Liver (tissue), 9 donors: Measurements from ENCODE around the gene SOX11. TPM values are rescaled to one million over a fixed set of nuclear protein-coding genes. Genes with fewer than 3 reads are reported as not detected.

ENCODE experiments used
- DNase-seq: peaks from one replicate; pipeline ENCODE4 v3.0.0-alpha.2; 2017; ENCODE audit warnings: low spot score
- H3K27ac ChIP-seq, 2 donors: one replicate each; pipeline ENCODE4 v1.7.0; 2013; ENCODE audit warnings: inconsistent platforms in 2 of 2, low read length in 2 of 2, control low read depth in 1 of 2, low read depth in 1 of 2, mild to moderate bottlenecking in 1 of 2
- H3K27me3 ChIP-seq, 4 donors: one replicate each; pipeline versions ENCODE4 v1.6.1 to v1.7.0; 2013; ENCODE audit warnings: low read length in 3 of 4, inconsistent platforms in 1 of 4, mild to moderate bottlenecking in 1 of 4, moderate library complexity in 1 of 4; ENCODE audit not compliant: control insufficient read depth in 4 of 4, insufficient read depth in 4 of 4
- H3K36me3 ChIP-seq, 4 donors: one replicate each; pipeline versions ENCODE4 v1.6.1 to v1.7.0; 2013; ENCODE audit warnings: low read length in 3 of 4, mild to moderate bottlenecking in 3 of 4, low read depth in 1 of 4, moderate library complexity in 1 of 4; ENCODE audit not compliant: control insufficient read depth in 4 of 4, insufficient read depth in 3 of 4
- H3K4me1 ChIP-seq, 4 donors: one replicate each; pipeline versions ENCODE4 v1.6.1 to v1.7.0; 2013; ENCODE audit warnings: low read length in 3 of 4, mild to moderate bottlenecking in 3 of 4, moderate library complexity in 1 of 4; ENCODE audit not compliant: control insufficient read depth in 4 of 4, insufficient read depth in 4 of 4
- H3K4me3 ChIP-seq, 3 donors: one replicate each; pipeline versions ENCODE4 v1.6.1 to v1.7.0; 2013; ENCODE audit warnings: low read length in 3 of 3, control low read depth in 1 of 3, low read depth in 1 of 3, mild to moderate bottlenecking in 1 of 3
- H3K9ac ChIP-seq, 2 donors: one replicate each; pipeline ENCODE4 v1.7.0; 2013; ENCODE audit warnings: low read length in 2 of 2, mild to moderate bottlenecking in 2 of 2, moderate library complexity in 2 of 2, control low read depth in 1 of 2, low read depth in 1 of 2
- H3K9me3 ChIP-seq, 4 donors: one replicate each; pipeline versions ENCODE4 v1.6.1 to v1.7.0; 2013; ENCODE audit warnings: low read length in 3 of 4; ENCODE audit not compliant: control insufficient read depth in 4 of 4
- EGR1 ChIP-seq, 2 donors: IDR thresholded peaks; 2 replicates each; pipeline ENCODE4 v1.6.1; 2016 to 2018; ENCODE audit warnings: antibody characterized with exemption in 2 of 2, low read depth in 2 of 2
- FOXA1 ChIP-seq: IDR thresholded peaks from 2 replicates; pipeline ENCODE4 v1.6.1; 2016; ENCODE audit warnings: antibody characterized with exemption
- FOXA2 ChIP-seq: IDR thresholded peaks from 2 replicates; pipeline ENCODE4 v1.6.1; 2016; ENCODE audit warnings: antibody characterized with exemption
- GABPA ChIP-seq, 2 donors: IDR thresholded peaks in 1 of 2; conservative IDR thresholded peaks in 1 of 2; 2 replicates each; pipeline ENCODE4 v1.6.1; 2016; ENCODE audit warnings: antibody characterized with exemption in 2 of 2, mild to moderate bottlenecking in 1 of 2, moderate library complexity in 1 of 2
- HNF4A ChIP-seq, 2 donors: conservative IDR thresholded peaks; 2 replicates each; pipeline ENCODE4 v1.6.1; 2016; ENCODE audit warnings: antibody characterized with exemption in 2 of 2, mild to moderate bottlenecking in 2 of 2
- HNF4G ChIP-seq: IDR thresholded peaks from 2 replicates; pipeline ENCODE4 v1.6.1; 2016; ENCODE audit warnings: antibody characterized with exemption
- JUND ChIP-seq, 2 donors: IDR thresholded peaks; 2 replicates each; pipeline ENCODE4 v1.6.1; 2016; ENCODE audit warnings: antibody characterized with exemption in 2 of 2
- NR2F2 ChIP-seq: IDR thresholded peaks from 2 replicates; pipeline ENCODE4 v1.6.1; 2016; ENCODE audit warnings: antibody characterized with exemption
- RAD21 ChIP-seq, 2 donors: IDR thresholded peaks; 2 replicates each; pipeline ENCODE4 v1.6.1; 2016; ENCODE audit warnings: antibody characterized with exemption in 2 of 2, mild to moderate bottlenecking in 2 of 2
- RXRA ChIP-seq, 2 donors: IDR thresholded peaks; 2 replicates each; pipeline ENCODE4 v1.6.1; 2017 to 2018; ENCODE audit warnings: antibody characterized with exemption in 2 of 2, mild to moderate bottlenecking in 1 of 2
- TAF1 ChIP-seq: conservative IDR thresholded peaks from 2 replicates; pipeline ENCODE4 v1.6.1; 2016; ENCODE audit warnings: antibody characterized with exemption, mild to moderate bottlenecking
- YY1 ChIP-seq: IDR thresholded peaks from 2 replicates; pipeline ENCODE4 v1.6.1; 2016; ENCODE audit warnings: antibody characterized with exemption, mild to moderate bottlenecking
- WGBS: extraction: QIAGEN DNeasy Blood & Tissue Kit; methylation state at CpG from one replicate; pipeline ENCODE4 v1.1.7; 2013; 5-methylcytosine and 5-hydroxymethylcytosine counted together
- polyA plus RNA-seq, 2 donors: library from polyadenylated mRNA; stranded (reverse) in 1 of 2; unstranded in 1 of 2; fragments of 200-250 nt in 1 of 2; fragments of >200 nt in 1 of 2; fragmentation: Nextera tagmentation in 1 of 2; extraction: Ambion mirVana in 1 of 2; gene quantifications; one replicate each; pipeline versions ENCODE4 v1.2.1 to v1.2.3, GENCODE V29; 2013 to 2015
- total RNA-seq, 2 donors: library from RNA; depleted of rRNA; stranded (reverse); fragments of >200 nt; gene quantifications; one replicate each; pipeline ENCODE4 v1.2.3, GENCODE V29; 2014
- TF ChIP-seq, protein P1 (sequence below): fragments of 150-350 bp; IDR thresholded peaks from 2 replicates; pipeline ENCODE4 v1.5.1; 2017; ENCODE audit warnings: improper control_type of control experiment, low read depth, low read length; ENCODE audit not compliant: missing input control
- TF ChIP-seq, protein P2 (sequence below): IDR thresholded peaks from 2 replicates; pipeline ENCODE4 v1.6.1; 2016; ENCODE audit warnings: antibody characterized with exemption, mild to moderate bottlenecking
- TF ChIP-seq, protein P3 (sequence below): IDR thresholded peaks from 2 replicates; pipeline ENCODE4 v1.6.1; 2016; ENCODE audit warnings: antibody characterized with exemption
- TF ChIP-seq, protein P4 (sequence below): IDR thresholded peaks from 2 replicates; pipeline ENCODE4 v1.6.1; 2016; ENCODE audit warnings: antibody characterized with exemption
- TF ChIP-seq, protein P5 (sequence below): IDR thresholded peaks from 2 replicates; pipeline ENCODE4 v1.6.1; 2016; ENCODE audit warnings: antibody characterized with exemption
- donor health status: healthy.
- donor health status: healthy.
- donor health status: healthy.
- donor health status: healthy.
- donor health status: healthy.

The SOX11 gene
- total and polyA plus RNA-seq, 4 donors: 0.09 TPM; not detected in 3

DNA sequence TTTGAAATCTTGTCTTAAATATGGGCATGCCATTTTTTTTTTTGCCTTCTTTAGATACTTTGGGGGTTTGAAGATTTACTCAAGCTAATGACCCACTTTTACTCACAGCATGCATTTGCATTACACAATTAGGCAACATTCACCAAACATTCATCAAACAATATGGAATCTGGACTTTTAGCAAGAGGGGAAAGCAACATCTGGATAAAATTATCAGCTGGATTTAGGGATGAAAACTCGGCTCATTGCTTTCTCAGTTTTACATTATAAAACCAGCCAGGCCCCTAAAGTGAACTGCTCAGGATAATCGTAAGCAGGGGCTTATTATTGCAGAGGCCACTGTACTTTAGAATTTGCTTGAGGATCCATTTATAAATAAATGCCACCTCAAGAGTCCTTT, 44.7 kb downstream of the SOX11 start:
- H3K4me3 ChIP-seq: no peak overlapping the region
- H3K36me3 ChIP-seq: no peaks in the 10 kb centered on the region
- no peaks in the 10 kb centered on the region for H3K4me1 ChIP-seq
- DNase-seq: no peak
- H3K9me3 ChIP-seq: peaks cover 0 to 2% (median 0%) of the 10 kb centered on the region in 4 donors
- TF ChIP-seq JUND (IDR thresholded peaks at IDR 0.05): no peak
- TF ChIP-seq TAF1: no peak
- TF ChIP-seq, protein P1, sequence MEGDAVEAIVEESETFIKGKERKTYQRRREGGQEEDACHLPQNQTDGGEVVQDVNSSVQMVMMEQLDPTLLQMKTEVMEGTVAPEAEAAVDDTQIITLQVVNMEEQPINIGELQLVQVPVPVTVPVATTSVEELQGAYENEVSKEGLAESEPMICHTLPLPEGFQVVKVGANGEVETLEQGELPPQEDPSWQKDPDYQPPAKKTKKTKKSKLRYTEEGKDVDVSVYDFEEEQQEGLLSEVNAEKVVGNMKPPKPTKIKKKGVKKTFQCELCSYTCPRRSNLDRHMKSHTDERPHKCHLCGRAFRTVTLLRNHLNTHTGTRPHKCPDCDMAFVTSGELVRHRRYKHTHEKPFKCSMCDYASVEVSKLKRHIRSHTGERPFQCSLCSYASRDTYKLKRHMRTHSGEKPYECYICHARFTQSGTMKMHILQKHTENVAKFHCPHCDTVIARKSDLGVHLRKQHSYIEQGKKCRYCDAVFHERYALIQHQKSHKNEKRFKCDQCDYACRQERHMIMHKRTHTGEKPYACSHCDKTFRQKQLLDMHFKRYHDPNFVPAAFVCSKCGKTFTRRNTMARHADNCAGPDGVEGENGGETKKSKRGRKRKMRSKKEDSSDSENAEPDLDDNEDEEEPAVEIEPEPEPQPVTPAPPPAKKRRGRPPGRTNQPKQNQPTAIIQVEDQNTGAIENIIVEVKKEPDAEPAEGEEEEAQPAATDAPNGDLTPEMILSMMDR: no peak
- no peak for TF ChIP-seq RAD21 (IDR thresholded peaks at IDR 0.05)
- TF ChIP-seq FOXA1: no peak
- TF ChIP-seq, protein P2, sequence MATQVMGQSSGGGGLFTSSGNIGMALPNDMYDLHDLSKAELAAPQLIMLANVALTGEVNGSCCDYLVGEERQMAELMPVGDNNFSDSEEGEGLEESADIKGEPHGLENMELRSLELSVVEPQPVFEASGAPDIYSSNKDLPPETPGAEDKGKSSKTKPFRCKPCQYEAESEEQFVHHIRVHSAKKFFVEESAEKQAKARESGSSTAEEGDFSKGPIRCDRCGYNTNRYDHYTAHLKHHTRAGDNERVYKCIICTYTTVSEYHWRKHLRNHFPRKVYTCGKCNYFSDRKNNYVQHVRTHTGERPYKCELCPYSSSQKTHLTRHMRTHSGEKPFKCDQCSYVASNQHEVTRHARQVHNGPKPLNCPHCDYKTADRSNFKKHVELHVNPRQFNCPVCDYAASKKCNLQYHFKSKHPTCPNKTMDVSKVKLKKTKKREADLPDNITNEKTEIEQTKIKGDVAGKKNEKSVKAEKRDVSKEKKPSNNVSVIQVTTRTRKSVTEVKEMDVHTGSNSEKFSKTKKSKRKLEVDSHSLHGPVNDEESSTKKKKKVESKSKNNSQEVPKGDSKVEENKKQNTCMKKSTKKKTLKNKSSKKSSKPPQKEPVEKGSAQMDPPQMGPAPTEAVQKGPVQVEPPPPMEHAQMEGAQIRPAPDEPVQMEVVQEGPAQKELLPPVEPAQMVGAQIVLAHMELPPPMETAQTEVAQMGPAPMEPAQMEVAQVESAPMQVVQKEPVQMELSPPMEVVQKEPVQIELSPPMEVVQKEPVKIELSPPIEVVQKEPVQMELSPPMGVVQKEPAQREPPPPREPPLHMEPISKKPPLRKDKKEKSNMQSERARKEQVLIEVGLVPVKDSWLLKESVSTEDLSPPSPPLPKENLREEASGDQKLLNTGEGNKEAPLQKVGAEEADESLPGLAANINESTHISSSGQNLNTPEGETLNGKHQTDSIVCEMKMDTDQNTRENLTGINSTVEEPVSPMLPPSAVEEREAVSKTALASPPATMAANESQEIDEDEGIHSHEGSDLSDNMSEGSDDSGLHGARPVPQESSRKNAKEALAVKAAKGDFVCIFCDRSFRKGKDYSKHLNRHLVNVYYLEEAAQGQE: no peak
- TF ChIP-seq, protein P3, sequence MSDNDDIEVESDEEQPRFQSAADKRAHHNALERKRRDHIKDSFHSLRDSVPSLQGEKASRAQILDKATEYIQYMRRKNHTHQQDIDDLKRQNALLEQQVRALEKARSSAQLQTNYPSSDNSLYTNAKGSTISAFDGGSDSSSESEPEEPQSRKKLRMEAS: no peak
- TF ChIP-seq RXRA (IDR thresholded peaks at IDR 0.05): no peak
- no peak for TF ChIP-seq FOXA2
- no peak for TF ChIP-seq HNF4A (conservative IDR thresholded peaks at IDR 0.05)
- no peak for TF ChIP-seq GABPA (IDR thresholded peaks at IDR 0.05 in 1 of 2, conservative IDR thresholded peaks at IDR 0.05 in 1 of 2)
- TF ChIP-seq, protein P4, sequence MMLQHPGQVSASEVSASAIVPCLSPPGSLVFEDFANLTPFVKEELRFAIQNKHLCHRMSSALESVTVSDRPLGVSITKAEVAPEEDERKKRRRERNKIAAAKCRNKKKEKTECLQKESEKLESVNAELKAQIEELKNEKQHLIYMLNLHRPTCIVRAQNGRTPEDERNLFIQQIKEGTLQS: no peak
- TF ChIP-seq EGR1 (IDR thresholded peaks at IDR 0.05; ENCODE audit: low read depth in 2 of 2): no peak
- peaks cover 0 to 5% (median 2%) of the 10 kb centered on the region in 4 donors for H3K27me3 ChIP-seq
- no peak overlapping the region for H3K27ac ChIP-seq
- no peak overlapping the region for H3K9ac ChIP-seq
- WGBS: 80% methylated on average over 2 of the region's 2 CpGs

DNA sequence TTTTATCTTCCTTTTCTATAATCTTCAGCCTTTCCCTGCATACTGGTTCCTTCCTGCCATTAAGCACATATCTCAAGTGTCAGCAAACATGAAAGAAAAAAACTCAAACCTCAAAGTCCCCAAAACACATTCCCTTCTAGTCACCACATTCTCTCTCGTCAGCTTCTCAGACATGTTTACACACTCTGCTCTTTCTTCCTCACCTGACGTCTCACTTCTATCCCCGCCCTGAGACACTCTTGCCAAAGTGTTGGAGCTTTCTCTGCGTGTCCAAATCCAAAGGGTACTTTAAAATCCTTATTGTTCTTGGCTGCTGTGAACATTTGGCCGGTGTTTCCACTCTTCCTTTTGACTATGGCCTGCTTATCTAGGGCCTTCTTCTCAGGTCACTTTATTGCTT, 47.9 kb downstream of the SOX11 start:
- no peaks in the 10 kb centered on the region for H3K4me1 ChIP-seq
- TF ChIP-seq GABPA (IDR thresholded peaks at IDR 0.05 in 1 of 2, conservative IDR thresholded peaks at IDR 0.05 in 1 of 2) (no peak), NR2F2 (no peak), JUND (IDR thresholded peaks at IDR 0.05) (no peak), HNF4A (conservative IDR thresholded peaks at IDR 0.05) (no peak), HNF4G (no peak), FOXA2 (no peak), EGR1 (IDR thresholded peaks at IDR 0.05; ENCODE audit: low read depth in 2 of 2) (no peak), RXRA (IDR thresholded peaks at IDR 0.05) (no peak), YY1 (no peak)
- TF ChIP-seq, protein P2: no peak
- TF ChIP-seq, protein P3: no peak
- TF ChIP-seq, protein P4: no peak
- TF ChIP-seq, protein P5, sequence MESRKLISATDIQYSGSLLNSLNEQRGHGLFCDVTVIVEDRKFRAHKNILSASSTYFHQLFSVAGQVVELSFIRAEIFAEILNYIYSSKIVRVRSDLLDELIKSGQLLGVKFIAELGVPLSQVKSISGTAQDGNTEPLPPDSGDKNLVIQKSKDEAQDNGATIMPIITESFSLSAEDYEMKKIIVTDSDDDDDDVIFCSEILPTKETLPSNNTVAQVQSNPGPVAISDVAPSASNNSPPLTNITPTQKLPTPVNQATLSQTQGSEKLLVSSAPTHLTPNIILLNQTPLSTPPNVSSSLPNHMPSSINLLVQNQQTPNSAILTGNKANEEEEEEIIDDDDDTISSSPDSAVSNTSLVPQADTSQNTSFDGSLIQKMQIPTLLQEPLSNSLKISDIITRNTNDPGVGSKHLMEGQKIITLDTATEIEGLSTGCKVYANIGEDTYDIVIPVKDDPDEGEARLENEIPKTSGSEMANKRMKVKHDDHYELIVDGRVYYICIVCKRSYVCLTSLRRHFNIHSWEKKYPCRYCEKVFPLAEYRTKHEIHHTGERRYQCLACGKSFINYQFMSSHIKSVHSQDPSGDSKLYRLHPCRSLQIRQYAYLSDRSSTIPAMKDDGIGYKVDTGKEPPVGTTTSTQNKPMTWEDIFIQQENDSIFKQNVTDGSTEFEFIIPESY: no peak

More for the DNA sequence above, 47.9 kb downstream of the SOX11 start:
- Histone ChIP-seq H3K27me3 (peaks cover 0 to 5% (median 4%) of the 10 kb centered on the region in 4 donors), H3K9ac (no peak overlapping the region), H3K9me3 (peaks cover 0 to 2% (median 0%) of the 10 kb centered on the region in 4 donors), H3K36me3 (no peaks in the 10 kb centered on the region), H3K27ac (no peak overlapping the region), H3K4me3 (no peak overlapping the region)
- 38% methylated on average over 5 of the region's 5 CpGs for WGBS
- no peak for DNase-seq
